GM18873 (cell line): ENCODE measurements around the gene SCN8A.
"Not testable (repeated sequence)": the region's sequence is repeated elsewhere in the genome, so short reads cannot be mapped to it uniquely, and the experiment has no call there.

Source experiments
- ATAC-seq: cut with Tn5 transposase; IDR thresholded peaks from one replicate; pipeline ENCODE4 v1.9.1; 2021; ENCODE audit warnings: mild to moderate bottlenecking, moderate library complexity, moderate number of reproducible peaks; ENCODE audit not compliant: unreplicated experiment, low FRiP score

Gene SCN8A

DNA sequence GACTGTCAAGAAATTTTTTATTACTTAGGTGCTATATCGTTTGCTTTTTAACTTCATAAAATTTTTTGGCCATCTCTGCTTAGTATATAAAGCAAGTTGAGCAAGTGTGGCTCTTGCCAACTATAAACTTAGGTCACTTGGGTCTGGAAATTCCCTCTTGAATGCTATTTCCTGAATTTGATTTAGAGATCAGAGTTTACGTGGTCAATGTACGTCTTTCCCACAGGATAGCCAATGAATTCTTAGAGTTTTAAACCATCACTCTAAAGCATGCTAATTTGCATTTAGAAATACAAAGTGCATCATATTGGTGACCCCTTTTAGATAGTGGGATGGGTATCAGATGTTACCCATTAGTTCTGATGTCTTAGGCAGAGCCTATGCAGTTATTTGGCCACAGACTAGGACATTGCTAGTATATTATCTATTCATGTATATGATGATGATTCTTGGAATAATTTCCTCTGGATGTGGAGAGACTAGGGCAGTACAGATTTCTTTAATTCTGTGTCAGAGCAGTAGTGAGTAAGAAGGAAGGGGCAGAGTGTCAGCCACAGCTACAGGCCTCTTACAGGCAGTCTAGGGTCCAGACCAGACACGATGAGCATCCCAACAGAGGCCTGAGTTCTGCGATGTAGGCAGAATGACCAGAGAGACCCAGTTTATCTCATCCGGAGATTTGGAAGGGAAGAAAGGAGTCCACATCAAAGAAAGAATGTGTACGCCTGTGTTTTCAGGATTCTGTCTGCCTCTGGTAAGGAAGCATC is 30.3 kb downstream of the SCN8A start:
- no peak for ATAC-seq

- ATAC-seq = no peak
These were observed 31.5 kb downstream of the SCN8A start for GRCh38 chr12:51622564-51622963.

GRCh38 chr12:51625370-51625769 is 34.3 kb downstream of the SCN8A start:
- no peak for ATAC-seq

- no peak for ATAC-seq
These were observed 35.1 kb downstream of the SCN8A start for GRCh38 chr12:51626115-51626514.

GRCh38 chr12:51626629-51627028 is 35.6 kb downstream of the SCN8A start:
- ATAC-seq = no peak

GRCh38 chr12:51630256-51630880 is 39.3 kb downstream of the SCN8A start:
- no peak for ATAC-seq

DNA sequence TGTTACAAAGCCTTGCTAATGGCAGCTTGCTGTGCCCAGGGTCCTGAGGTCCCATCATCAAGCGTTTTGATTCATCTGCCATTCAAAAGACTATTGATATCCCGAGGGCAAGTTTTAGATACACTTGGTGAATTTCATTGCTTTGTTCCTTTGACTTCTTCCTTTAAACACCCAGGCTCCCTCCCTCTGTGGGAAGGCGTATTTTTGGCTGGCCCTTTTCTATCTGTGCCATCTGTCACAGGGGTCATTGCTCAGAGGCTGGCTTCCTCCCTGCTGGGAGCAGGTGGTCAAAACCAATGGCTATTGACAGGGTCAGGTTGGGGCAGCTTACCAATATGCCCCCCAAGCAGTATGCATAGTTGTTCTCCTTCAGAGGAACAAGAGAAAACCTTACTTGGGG is 40.0 kb downstream of the SCN8A start:
- no peak for ATAC-seq

DNA sequence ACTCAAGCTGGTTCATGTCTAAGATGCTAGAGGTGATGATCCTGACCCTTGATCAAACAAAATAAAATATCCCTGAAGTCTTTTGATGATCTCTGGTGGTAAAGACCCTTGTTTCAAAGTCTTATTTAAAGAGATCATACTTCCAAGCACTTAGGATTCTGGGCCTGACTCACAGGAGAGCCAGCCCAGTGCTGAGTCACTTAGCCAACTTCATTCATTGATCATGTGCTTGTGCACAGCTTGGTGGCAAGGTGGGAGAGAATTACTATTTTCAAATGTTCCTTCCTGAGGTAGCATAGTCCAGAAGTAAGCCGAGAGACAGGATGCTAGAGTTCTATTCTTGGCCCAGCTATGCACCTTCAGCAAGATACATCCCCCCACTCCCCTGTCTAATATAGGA is 40.6 kb downstream of the SCN8A start:
- no peak for ATAC-seq

GRCh38 chr12:51632623-51633022 is 41.6 kb downstream of the SCN8A start:
- no peak for ATAC-seq

DNA sequence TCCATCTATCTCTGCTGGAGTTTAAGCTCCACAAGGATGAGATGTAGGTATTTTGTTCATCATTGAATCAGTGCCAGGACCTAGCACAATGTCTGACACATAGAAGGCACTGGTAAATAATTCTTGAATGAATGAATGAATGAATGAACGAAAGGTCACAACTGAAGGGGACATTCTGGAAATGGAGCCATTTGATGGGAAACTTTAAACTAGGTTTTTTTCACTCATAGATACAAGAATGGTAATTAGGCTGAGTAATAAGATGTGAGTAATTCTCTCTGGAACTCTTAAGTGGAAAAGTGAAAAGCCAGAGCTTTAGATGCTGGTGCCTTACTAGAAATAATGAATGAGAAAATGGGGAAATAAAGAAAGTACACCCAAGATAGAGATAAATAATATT is 44.3 kb downstream of the SCN8A start:
- ATAC-seq = no peak

- no peak for ATAC-seq
These were observed 45.5 kb downstream of the SCN8A start for GRCh38 chr12:51636581-51636980.

GRCh38 chr12:51636986-51637385 is 46.0 kb downstream of the SCN8A start:
- ATAC-seq = no peak

DNA sequence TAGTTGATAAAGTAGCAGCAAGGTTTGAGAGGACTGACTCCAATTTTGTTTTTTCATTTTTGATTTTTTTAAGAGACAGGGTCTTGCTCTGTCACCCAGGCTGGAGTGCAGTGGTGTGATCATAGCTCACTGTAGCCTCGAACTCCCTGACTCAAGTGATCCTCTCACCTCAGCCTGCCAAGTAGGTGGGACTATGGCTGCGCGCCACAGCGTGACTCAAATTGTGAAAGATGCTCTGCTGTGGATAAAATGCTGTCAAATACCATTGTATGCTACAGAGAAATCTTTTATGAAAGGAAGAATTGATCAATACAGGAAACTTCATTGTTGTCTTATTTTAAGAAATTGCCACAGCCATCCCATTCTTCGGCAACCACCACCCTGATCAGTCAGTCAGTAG is 48.3 kb downstream of the SCN8A start:
- no peak for ATAC-seq

DNA sequence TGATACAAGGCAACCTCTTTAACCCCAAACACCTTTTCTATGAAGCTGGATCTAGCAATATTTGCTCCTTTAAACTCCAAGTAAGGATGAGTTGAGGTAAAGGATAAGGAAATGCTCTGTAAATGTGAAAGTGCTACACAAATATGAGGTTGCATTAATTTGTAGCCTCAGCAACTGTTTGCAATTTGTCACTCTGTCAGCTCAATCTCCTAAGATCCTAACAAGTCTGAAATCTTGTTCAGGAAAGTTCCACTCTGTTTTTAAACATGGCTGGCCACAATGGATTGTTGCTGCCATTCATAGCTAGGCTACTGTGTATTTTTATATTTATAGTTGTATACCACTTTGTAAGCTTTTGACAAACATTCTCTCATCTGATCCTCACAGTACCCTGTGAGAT is 51.3 kb downstream of the SCN8A start:
- no peak for ATAC-seq

GRCh38 chr12:51643951-51644350 is 52.9 kb downstream of the SCN8A start:
- ATAC-seq = no peak

- not testable (repeated sequence) for ATAC-seq
These were observed 53.7 kb downstream of the SCN8A start for GRCh38 chr12:51644691-51645090.

GRCh38 chr12:51645961-51646360 is 54.9 kb downstream of the SCN8A start:
- ATAC-seq = no peak

GRCh38 chr12:51647647-51648046 is 56.6 kb downstream of the SCN8A start:
- ATAC-seq = no peak

DNA sequence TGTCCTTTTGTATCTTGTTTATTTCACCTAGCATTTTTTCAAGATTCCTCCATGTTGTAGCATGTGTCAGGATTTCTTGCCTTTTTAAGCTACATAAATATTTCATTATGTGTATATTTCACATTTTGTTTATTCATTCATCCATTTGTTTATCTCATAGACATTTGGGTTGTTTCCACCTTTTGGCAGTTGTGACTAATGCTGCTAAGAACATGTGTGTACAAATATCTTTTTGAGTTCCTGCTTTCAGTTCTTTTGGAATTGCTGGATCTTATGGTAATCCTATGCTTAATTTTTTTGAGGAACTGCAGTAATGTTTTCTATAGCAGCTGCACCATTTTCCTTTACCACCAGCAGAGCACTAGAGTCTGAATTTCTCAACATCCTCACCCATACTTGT is 62.4 kb downstream of the SCN8A start:
- ATAC-seq = no peak

DNA sequence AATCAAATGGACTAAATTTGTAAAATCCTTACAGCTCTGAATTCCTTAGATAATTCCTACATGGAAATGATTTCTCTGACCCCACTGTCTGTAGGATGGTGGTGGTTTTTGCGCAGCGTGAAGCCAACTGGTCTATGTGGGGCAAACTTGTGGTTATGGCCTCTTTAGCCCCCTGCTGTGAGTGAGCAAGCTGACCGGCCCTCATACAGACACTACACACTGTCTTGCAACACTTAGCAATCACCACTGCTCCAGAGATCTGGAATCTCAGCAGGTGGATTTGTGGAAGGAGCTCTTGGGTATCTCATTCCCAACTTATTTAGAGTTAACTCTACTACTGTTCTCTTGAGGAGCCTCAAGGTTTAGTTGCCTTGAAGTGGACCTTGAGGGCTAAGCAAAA is 70.2 kb downstream of the SCN8A start:
- ATAC-seq = no peak

- ATAC-seq = no peak
These were observed 70.8 kb downstream of the SCN8A start for GRCh38 chr12:51661836-51662235.

- ATAC-seq = no peak
These were observed 71.7 kb downstream of the SCN8A start for GRCh38 chr12:51662728-51663154.
